ENCODE results near the gene PSMD11.
A peak's percentile ranks its signal among the peaks of the same experiment; 100 is the strongest.
"Not testable (repeated sequence)": the region's sequence is repeated elsewhere in the genome, so short reads cannot be mapped to it uniquely, and the experiment has no call there.

Gene PSMD11
- total RNA-seq: 59.9 to 86.9 reads per million in 2 donors

DNA sequence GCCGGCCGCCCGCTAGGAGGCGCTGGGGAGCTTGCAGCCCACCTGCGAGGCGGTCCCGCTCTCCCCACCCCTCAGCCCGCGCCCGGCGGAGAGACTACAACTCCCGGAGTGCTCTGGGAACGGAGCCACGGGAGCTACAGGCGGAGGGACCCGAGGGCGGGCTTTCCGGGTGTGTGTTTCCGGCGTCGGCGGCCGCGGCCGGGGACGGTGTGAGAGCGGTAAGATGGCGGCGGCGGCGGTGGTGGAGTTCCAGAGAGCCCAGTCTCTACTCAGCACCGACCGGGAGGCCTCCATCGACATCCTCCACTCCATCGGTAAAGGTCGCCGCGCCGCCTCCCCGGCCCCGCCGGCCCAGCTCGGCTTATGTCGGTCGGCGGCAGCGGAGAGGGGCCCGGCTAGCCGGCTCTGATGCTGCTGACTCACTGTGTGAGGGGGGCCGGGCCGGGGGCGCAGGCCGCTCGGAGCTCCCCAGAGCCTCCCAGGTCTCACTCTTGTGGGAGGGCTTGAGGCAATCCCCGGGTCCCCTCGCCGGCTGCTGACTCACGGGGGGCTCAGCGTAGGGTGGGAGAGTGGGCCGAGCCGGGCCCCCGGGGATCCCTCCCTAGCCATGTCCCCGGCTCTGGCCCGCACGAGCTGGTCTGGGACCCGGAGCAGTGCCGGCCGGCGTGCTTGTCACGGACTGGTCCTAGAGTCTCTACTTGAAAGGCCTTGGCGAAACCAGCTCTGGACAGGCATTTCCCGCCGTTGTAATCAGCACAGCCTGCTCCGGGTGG is at the start of gene PSMD11:
Gene PSMD11 (plus strand): TSS at position 210 of the 773 bp plus-strand sequence. CDS start 14 bp downstream, at position 224.
- DNase-seq: peak; percentile 99

DNA sequence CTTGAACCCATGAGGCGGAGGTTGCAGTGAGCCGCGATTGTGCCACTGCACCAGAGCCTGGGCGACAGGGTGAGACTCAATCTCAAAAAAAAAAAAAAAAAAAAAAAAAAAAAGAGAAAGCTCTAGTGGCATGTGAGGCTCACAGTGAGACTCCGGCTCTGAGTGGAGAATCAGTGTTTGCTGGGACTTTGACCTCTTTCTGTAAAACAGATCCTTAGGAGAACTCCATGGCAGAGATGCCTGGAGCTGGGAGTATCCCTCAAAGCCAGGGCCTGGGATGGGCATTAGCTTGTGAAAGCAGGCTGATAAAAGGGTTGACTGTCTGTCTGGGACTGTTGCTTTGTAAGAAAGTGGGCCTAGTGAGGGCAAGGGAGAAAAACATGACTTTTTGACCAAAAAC is 48.0 kb upstream of the PSMD11 start:
- no peak for DNase-seq

DNA sequence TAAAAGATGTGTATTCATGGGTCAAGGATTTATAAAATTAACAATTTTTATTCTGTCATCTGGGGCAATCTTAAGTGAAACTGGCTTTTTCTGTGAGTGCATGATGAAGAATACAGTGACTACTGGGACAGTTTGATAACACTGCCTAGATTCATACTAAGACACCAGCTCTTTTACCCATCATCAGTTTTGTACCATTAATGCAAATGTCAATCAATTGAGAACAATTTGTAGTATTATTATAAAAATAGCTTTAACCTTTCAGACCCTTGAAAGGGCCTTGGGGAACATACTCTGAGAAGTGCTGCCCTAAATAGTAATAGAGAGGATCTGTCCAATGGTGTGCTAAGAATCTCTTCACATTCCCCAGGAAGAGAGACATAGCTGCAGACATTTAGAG is 45.4 kb upstream of the PSMD11 start:
- no peak for DNase-seq

DNA sequence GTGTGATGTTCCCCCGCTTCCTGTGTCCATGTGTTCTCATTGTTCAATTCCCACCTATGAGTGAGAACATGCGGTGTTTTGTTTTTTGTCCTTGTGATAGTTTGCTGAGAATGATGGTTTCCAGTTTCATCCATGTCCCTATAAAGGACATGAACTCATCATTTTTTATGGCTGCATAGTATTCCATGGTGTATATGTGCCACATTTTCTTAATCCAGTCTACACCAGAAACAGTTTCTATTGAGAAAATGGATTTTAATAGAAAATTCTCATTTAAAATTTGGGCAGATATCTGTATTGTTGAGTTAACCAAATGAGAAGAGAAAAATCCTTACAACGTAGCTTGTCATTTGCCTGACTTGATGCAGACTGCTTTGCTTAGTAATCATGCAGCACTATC is 34.2 kb upstream of the PSMD11 start:
- not testable (repeated sequence) for DNase-seq

GRCh38 chr17:32426894-32427293 is 17.4 kb upstream of the PSMD11 start:
- DNase-seq: no peak

DNA sequence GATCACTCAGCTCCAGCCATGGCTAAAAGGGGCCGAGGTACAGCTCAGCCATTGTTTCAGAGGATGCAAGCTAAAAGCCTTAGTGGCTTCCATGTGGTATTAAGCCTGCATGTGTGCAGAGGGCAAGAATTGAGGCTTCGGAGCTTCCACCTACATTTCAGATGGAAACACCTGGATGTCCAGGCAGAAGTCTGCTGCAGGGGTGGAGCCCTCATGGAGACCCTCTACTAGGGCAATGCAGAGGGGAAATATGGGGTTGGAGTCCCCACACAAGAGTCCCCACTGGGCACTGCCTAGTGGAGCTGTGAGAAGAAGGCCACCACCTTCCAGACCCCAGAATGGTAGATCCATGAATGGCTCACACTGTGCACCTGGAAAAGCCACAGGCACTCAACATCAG is 14.7 kb upstream of the PSMD11 start:
- DNase-seq: no peak

GRCh38 chr17:32440722-32441121 is 3.6 kb upstream of the PSMD11 start:
- no peak for DNase-seq

DNA sequence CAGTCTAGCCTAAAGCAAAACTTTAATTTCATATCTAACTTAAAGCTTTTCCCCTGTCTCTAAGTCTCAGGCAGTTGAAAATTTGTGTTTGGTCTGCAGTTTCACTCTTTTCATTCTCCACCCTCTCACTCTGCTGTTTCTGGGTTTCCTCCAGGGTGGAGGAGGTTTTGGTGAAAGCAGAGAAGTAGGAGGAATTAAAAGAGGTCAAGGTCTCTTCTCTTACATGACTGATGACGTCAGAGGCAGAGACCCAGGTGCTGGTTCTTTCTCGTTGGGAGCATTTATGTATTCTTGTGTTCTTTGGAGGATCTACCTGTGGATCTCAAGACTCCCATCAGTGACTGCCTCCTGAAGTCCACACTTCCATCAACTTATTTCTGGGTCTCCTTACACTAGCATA is 2.4 kb upstream of the PSMD11 start:
- no peak for DNase-seq

- DNase-seq: no peak
Measured at GRCh38 chr17:32443827-32444300, 446 bp upstream of the PSMD11 start.

GRCh38 chr17:32445074-32445415 is 735 bp downstream of the PSMD11 start:
- DNase-seq: peak; percentile 6

DNA sequence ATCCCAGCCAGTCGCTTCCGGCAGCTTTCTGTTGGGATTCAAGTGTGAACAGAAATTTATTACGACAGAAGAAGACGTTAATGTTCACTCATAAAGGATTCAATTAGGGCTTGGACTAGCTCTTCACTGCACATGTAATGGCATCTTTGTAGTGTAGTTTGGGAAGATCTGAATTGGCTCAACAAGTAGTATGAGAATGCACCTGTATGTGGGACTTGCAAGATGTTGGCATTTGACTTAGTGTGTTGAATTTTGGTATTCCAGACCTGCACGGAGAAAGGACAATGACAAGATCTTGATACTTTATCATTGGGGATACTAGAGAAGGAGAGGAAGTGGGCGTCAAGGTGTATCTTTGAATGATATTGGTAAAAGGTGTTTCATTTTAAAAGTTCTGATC is 1.2 kb downstream of the PSMD11 start:
- no peak for DNase-seq

DNA sequence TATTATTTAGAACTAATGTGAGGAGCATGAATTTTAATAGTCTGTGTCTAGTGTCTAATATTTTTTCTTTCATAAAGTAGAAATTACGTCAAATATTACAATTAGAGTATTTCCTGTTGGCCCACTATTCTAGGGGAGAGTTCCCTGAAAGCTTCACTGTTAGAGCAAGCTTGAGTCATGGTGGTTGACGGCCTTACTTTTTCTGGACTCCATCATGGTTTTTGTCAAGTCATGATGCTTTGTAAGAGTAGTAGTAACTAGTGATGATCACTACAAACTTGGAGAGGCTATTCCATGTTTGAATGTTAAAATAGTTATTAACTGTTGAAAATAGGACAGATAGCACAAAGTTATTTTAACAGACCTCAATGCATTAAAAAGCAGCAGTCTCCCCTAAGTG is 1.7 kb downstream of the PSMD11 start:
- DNase-seq: no peak

- no peak for DNase-seq
Measured at GRCh38 chr17:32446949-32447348, 2.6 kb downstream of the PSMD11 start.

DNA sequence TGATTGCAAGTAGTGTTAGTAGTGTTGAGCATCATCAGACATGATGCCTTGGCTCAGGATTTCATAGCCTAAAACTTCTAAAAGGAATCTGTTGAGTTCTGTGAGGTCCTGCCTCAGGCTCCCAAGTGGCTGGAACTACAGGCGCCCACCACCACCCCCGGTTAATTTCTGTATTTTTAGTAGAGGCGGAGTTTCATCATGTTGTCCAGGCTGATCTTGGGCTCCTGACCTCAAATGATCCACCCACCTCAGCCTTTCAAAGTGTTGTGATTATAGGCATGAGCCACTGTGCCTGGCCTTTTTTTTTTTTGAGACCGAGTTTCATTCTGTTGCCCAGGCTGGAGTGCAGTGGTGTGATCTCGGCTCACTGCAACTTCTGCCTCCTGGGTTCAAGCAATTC is 5.7 kb downstream of the PSMD11 start:
- no peak for DNase-seq

- DNase-seq: not testable (repeated sequence)
Measured at GRCh38 chr17:32450379-32450778, 6.1 kb downstream of the PSMD11 start.

DNA sequence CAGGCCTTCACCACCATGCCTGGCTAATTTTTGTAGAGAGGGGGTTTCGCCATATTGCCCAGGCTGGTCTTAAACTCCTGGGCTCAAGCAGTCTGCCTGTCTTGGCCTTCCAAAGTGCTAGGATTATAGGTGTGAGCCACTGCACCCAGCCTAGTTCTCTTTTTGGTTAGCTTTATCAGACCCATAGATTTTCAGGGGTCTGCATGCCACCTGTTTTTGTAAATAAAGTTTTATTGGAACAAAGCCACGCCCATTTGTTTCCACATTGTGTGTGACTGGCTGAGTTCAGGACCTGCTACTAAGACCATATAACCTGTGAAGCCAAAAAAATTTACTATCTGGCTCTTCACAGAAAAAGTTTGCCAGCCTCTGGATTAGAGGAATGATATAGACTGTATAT is 7.6 kb downstream of the PSMD11 start:
- DNase-seq: no peak

- DNase-seq: no peak
Measured at GRCh38 chr17:32452281-32452680, 8.0 kb downstream of the PSMD11 start.

DNA sequence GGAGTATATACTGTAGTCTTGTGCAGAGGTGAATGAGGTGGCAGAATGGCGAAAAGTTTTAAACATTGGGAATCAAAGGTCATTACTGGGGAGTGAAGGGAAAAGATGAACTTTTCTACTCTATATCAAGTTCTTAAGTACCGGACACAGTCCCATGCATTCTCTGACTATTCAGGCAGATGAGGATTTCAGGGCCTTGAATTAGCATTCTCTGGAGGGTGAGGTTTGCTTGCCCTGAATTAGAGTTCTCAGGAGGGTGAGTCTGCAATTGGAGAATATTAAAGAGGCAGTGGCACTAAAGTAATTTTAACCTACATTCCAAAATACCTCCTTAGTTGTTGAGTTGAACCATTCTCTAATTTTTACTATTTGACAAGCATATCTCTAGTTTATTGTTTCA is 9.1 kb downstream of the PSMD11 start:
- no peak for DNase-seq

GRCh38 chr17:32458371-32458770 is 14.1 kb downstream of the PSMD11 start:
- no peak for DNase-seq

GRCh38 chr17:32460054-32460453 is 15.7 kb downstream of the PSMD11 start:
- no peak for DNase-seq

GRCh38 chr17:32461498-32461852 is 17.2 kb downstream of the PSMD11 start:
- no peak for DNase-seq

DNA sequence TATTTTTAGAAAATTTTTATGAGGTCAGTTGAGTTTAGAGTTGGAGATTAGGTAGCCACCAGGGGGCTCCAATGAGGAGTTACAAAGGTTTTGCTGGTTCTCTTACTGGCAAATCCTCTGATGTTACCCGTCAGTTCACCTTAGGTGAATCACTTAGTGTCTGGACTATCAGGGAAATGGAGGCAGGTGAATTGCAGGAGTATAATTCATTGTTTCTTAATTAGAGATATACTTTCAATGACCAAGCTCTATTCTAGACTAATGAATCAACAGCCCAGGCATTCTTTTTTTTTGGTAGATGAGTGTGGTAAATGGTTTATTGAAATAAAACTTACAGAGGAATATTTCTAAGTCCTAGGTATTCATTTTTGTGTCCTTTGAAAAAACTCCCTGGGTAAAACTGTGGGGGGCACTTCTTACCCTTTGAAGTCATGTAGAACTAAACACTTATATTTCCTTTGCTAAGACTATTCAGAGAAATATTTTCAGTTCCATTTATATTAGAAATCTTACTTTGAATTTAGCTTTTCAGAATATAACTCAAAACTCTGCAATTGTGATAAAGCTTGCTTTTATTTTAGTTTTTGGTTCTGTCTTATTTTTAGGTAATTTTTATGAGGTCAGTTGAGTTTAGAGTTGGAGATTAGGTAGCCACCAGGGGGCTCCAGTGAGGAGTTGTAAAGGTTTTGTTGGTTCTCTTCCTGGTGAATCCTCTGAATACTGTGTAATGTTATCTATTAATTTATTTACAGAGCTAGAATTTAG is 17.7 kb downstream of the PSMD11 start:
- DNase-seq: peak; percentile 64

- no peak for DNase-seq
Measured at GRCh38 chr17:32463304-32463703, 19.0 kb downstream of the PSMD11 start.

DNA sequence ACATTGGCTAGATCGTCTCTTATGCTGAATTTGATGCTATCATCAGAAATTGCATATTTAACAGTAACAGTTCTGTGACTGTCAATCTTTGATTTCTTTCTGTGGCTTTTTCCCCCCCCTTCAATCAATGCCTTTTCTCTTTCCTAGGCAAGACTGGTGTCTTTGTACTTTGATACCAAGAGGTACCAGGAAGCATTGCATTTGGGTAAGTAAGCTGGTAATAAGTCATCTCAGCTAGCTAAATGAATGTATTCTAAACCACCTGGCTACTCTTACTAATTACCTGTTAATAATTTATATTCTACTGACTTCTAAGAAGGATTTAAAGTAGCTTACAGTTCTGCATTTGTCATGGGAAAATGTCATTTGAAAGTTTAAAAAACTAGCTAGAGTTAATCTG is 20.1 kb downstream of the PSMD11 start:
- DNase-seq: no peak
